Keratinocyte (primary cell): ENCODE data around the gene SPOP. TPM values are rescaled to one million over a fixed set of nuclear protein-coding genes. Genes with fewer than 3 reads are reported as not detected.

Source experiments
- DNase-seq: peaks from one replicate; pipeline ENCODE4 v3.0.0-alpha.2; 2011; ENCODE audit warnings: low read depth, missing footprints, low spot score
- FAIRE-seq: peaks from 2 replicates; lab custom pipeline; 2011; peaks lifted over from hg19 to GRCh38; lab: Jason Lieb, UNC
- H2AFZ ChIP-seq: 2 replicates; pipeline ENCODE4 v1.6.0; 2012; ENCODE audit warnings: low read length, control low read depth, inconsistent platforms; ENCODE audit not compliant: control insufficient read depth
- H3K27ac ChIP-seq: 2 replicates; pipeline ENCODE4 v1.5.1; 2011; ENCODE audit warnings: low read length; ENCODE audit not compliant: control insufficient read depth, insufficient read depth
- H3K27me3 ChIP-seq: 3 replicates; pipeline ENCODE4 v1.6.0; 2011; ENCODE audit warnings: low read length; ENCODE audit not compliant: control insufficient read depth, insufficient read depth; ENCODE audit errors: extremely low read depth
- H3K36me3 ChIP-seq, 2 experiments: 2 replicates in 1 of 2; 3 replicates in 1 of 2; pipeline ENCODE4 v1.5.1; 2011; ENCODE audit warnings: low read length in 2 of 2, mild to moderate bottlenecking in 1 of 2; ENCODE audit not compliant: control insufficient read depth in 2 of 2, insufficient read depth in 2 of 2; ENCODE audit errors: extremely low read depth in 1 of 2
- H3K4me1 ChIP-seq: 3 replicates; pipeline ENCODE4 v1.5.1; 2011; ENCODE audit warnings: low read length; ENCODE audit not compliant: control insufficient read depth, insufficient read depth; ENCODE audit errors: extremely low read depth
- H3K4me2 ChIP-seq: 3 replicates; pipeline ENCODE4 v1.6.0; 2011; ENCODE audit warnings: low read depth, low read length; ENCODE audit not compliant: control insufficient read depth, insufficient read depth; ENCODE audit errors: extremely low read depth
- H3K4me3 ChIP-seq, 3 experiments: fragments of 200-600 bp in 1 of 3; sonication (generic) in 1 of 3; 2 replicates in 2 of 3; 3 replicates in 1 of 3; pipeline ENCODE4 v1.5.1; 2011 to 2016; ENCODE audit warnings: low read length in 3 of 3, mild to moderate bottlenecking in 3 of 3, control low read depth in 2 of 3, inconsistent platforms in 1 of 3, low read depth in 1 of 3, mixed read lengths in 1 of 3, mixed run types in 1 of 3, moderate library complexity in 1 of 3; ENCODE audit not compliant: control insufficient read depth in 2 of 3, insufficient read depth in 2 of 3; ENCODE audit errors: extremely low read depth in 1 of 3
- H3K79me2 ChIP-seq: 2 replicates; pipeline ENCODE4 v1.6.0; 2012; ENCODE audit warnings: low read length; ENCODE audit not compliant: control insufficient read depth, insufficient read depth
- H3K9ac ChIP-seq: 3 replicates; pipeline ENCODE4 v1.6.0; 2011; ENCODE audit warnings: low read length; ENCODE audit not compliant: control insufficient read depth, insufficient read depth; ENCODE audit errors: extremely low read depth
- H3K9me1 ChIP-seq: 3 replicates; pipeline ENCODE4 v1.6.0; 2011; ENCODE audit warnings: low read length; ENCODE audit not compliant: control insufficient read depth, insufficient read depth; ENCODE audit errors: extremely low read depth
- H3K9me3 ChIP-seq: 2 replicates; pipeline ENCODE4 v1.5.1; 2012; ENCODE audit warnings: low read depth, low read length; ENCODE audit not compliant: control insufficient read depth
- H4K20me1 ChIP-seq: 3 replicates; pipeline ENCODE4 v1.6.0; 2011; ENCODE audit warnings: low read length; ENCODE audit not compliant: control insufficient read depth, insufficient read depth; ENCODE audit errors: extremely low read depth
- CTCF ChIP-seq, 3 experiments: IDR thresholded peaks in 1 of 3; conservative IDR thresholded peaks in 1 of 3; optimal IDR thresholded peaks in 1 of 3; 2 replicates in 2 of 3; 3 replicates in 1 of 3; pipeline versions ENCODE3 to v1.5.1; 2011; ENCODE audit warnings: low read length in 3 of 3, mild to moderate bottlenecking in 3 of 3, moderate library complexity in 2 of 3, control low read depth in 1 of 3, inconsistent platforms in 1 of 3; ENCODE audit not compliant: insufficient read depth in 2 of 3; ENCODE audit errors: extremely low read depth in 1 of 3
- EZH2 ChIP-seq: IDR thresholded peaks from one replicate; pipeline ENCODE4 v1.6.1; 2012; ENCODE audit warnings: inconsistent platforms, mild to moderate bottlenecking, low read length, moderate library complexity
- dilution Hi-C: fragments of 300-500 bp; cut with MboI; formaldehyde crosslinking; loops from one replicate; pipeline ENCODE4 v1.7.0; 2020; ENCODE audit warnings: low sequenced_read_pairs; ENCODE audit not compliant: extremely low pct_ligation_motif_present
- polyA plus RNA-seq, 5 experiments: library from polyadenylated mRNA; depleted of rRNA in 3 of 5; stranded (reverse) in 3 of 5; stranded (forward) in 1 of 5; unstranded in 1 of 5; fragments of >200 nt; gene quantifications; 1 replicate in 1 of 5; 2 replicates in 3 of 5; 3 replicates in 1 of 5; pipeline versions ENCODE4 v1.2.1 to v1.2.3, GENCODE V29; 2011 to 2012; ENCODE audit warnings: missing spikeins in 2 of 5, low read depth in 1 of 5, low replicate concordance in 1 of 5

The SPOP gene
- polyA plus RNA-seq, 1 donor (not counting 4 experiments of a cell fraction or from before 2014, with no cell fraction given): 27.5 TPM

- TF ChIP-seq EZH2: no peak
- TF ChIP-seq CTCF (optimal IDR thresholded peaks at IDR 0.05 in 1 of 3, IDR thresholded peaks at IDR 0.05 in 1 of 3, conservative IDR thresholded peaks at IDR 0.05 in 1 of 3; ENCODE audit: extremely low read depth in 1 of 3, insufficient read depth in 2 of 3, low read length in 3 of 3): no peak
- dilution Hi-C loops: no loop called here
- no peak overlapping the region for H2AFZ ChIP-seq
- peaks cover 10% of the 10 kb centered on the region for H3K79me2 ChIP-seq
- H3K4me1 ChIP-seq: no peaks in the 10 kb centered on the region
- no peaks in the 10 kb centered on the region for H3K9me3 ChIP-seq
- no peak overlapping the region for H3K9ac ChIP-seq
- no peak overlapping the region for H3K27ac ChIP-seq
- H3K4me2 ChIP-seq: no peak overlapping the region
- H3K27me3 ChIP-seq: no peaks in the 10 kb centered on the region
- H4K20me1 ChIP-seq: no peaks in the 10 kb centered on the region
- no peak overlapping the region for H3K4me3 ChIP-seq
- H3K36me3 ChIP-seq: no peaks in the 10 kb centered on the region
- FAIRE-seq (no peak), DNase-seq (no peak)
- peaks cover 3% of the 10 kb centered on the region for H3K9me1 ChIP-seq
These were observed 39.1 kb downstream of the SPOP start for GRCh38 chr17:49638818-49639217.

GRCh38 chr17:49637739-49638138, 40.2 kb downstream of the SPOP start:
- TF ChIP-seq EZH2 (no peak), CTCF (optimal IDR thresholded peaks at IDR 0.05 in 1 of 3, IDR thresholded peaks at IDR 0.05 in 1 of 3, conservative IDR thresholded peaks at IDR 0.05 in 1 of 3; ENCODE audit: extremely low read depth in 1 of 3, insufficient read depth in 2 of 3, low read length in 3 of 3) (no peak)
- H3K4me1 ChIP-seq: no peaks in the 10 kb centered on the region
- H3K36me3 ChIP-seq: no peaks in the 10 kb centered on the region
- H3K27ac ChIP-seq: no peak overlapping the region
- peaks cover 5% of the 10 kb centered on the region for H3K79me2 ChIP-seq
- FAIRE-seq (no peak), DNase-seq (no peak)
- no peak overlapping the region for H2AFZ ChIP-seq
- H3K9me1 ChIP-seq: peaks cover 3% of the 10 kb centered on the region
- H4K20me1 ChIP-seq: no peaks in the 10 kb centered on the region
- no peak overlapping the region for H3K4me2 ChIP-seq
- H3K27me3 ChIP-seq: no peaks in the 10 kb centered on the region
- dilution Hi-C loops: no loop called here
- no peak overlapping the region for H3K4me3 ChIP-seq
- H3K9ac ChIP-seq: no peak overlapping the region
- H3K9me3 ChIP-seq: no peaks in the 10 kb centered on the region
